Left ventricle myocardium inferior (tissue), 1 donor: Measurements from ENCODE around the gene AVEN. TPM values are rescaled to one million over a fixed set of nuclear protein-coding genes. Genes with fewer than 3 reads are reported as not detected.

ENCODE experiments used
- DNase-seq: peaks from one replicate; pipeline ENCODE4 v3.0.0-alpha.2; 2020
- H3K27ac ChIP-seq: fragments of 200-600 bp; replicated peaks from 2 replicates; pipeline ENCODE4 v1.8.0; 2021
- H3K27me3 ChIP-seq: fragments of 200-600 bp; 2 replicates; pipeline ENCODE4 v1.8.0; 2021; ENCODE audit warnings: low read depth
- H3K36me3 ChIP-seq: fragments of 200-600 bp; 2 replicates; pipeline ENCODE4 v1.8.0; 2021
- H3K4me1 ChIP-seq: fragments of 200-600 bp; 2 replicates; pipeline ENCODE4 v1.8.0; 2021
- H3K4me3 ChIP-seq: fragments of 200-600 bp; 2 replicates; pipeline ENCODE4 v1.8.0; 2021; ENCODE audit warnings: mild to moderate bottlenecking, moderate library complexity
- H3K9me3 ChIP-seq: fragments of 200-600 bp; replicated peaks from 2 replicates; pipeline ENCODE4 v1.8.0; 2021
- intact Hi-C: fragments of 100-400 bp; cut with micrococcal nuclease; formaldehyde crosslinking; loops from one replicate; pipeline ENCODE4 v1.11.0; 2022
- total RNA-seq: library from RNA; stranded (reverse); fragmentation: NEBNext Ultra II Directional; extraction: Animal tissue kit (Norgen Biotek cat#: 25700); gene quantifications from one replicate; pipeline ENCODE4 v1.2.1, GENCODE V29; 2021
- TF ChIP-seq, protein P1 (sequence below): fragments of 200-600 bp; IDR thresholded peaks from 2 replicates; pipeline ENCODE4 v1.8.0; 2021; ENCODE audit warnings: antibody characterized with exemption, mild to moderate bottlenecking, borderline replicate concordance
- donor health status: DM: no; HTN: yes; CAD: no; lungs with severe emphysema.

The AVEN gene
- total RNA-seq, 1 donor from 2014 or later = 25.3 TPM

DNA sequence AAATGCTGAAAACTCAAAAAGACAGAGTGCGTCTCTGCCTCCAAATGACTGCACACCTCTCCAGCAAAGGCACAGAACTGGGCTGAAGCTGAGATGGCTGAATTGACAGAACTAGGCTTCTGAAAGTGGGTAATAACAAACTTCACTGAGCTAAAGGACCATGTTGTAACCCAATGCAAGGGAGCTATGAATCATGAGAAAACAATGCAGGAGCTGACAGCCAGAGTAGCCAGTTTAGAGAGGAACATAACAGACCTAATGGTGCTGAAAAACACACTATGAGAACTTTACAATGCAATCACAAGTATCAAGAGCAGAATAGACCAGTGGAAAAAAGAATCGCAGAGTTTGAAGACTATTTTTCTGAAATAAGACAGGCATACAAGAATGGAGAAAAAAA lies 10.1 kb upstream of the AVEN start:
- H3K27me3 ChIP-seq = peaks cover 4% of the 10 kb centered on the region
- no peak for DNase-seq
- H3K36me3 ChIP-seq = no peaks in the 10 kb centered on the region
- H3K4me1 ChIP-seq = no peaks in the 10 kb centered on the region
- TF ChIP-seq, protein P1, sequence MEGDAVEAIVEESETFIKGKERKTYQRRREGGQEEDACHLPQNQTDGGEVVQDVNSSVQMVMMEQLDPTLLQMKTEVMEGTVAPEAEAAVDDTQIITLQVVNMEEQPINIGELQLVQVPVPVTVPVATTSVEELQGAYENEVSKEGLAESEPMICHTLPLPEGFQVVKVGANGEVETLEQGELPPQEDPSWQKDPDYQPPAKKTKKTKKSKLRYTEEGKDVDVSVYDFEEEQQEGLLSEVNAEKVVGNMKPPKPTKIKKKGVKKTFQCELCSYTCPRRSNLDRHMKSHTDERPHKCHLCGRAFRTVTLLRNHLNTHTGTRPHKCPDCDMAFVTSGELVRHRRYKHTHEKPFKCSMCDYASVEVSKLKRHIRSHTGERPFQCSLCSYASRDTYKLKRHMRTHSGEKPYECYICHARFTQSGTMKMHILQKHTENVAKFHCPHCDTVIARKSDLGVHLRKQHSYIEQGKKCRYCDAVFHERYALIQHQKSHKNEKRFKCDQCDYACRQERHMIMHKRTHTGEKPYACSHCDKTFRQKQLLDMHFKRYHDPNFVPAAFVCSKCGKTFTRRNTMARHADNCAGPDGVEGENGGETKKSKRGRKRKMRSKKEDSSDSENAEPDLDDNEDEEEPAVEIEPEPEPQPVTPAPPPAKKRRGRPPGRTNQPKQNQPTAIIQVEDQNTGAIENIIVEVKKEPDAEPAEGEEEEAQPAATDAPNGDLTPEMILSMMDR = no peak
- no peak overlapping the region for H3K27ac ChIP-seq
- intact Hi-C loops = no loop called here
- no peak overlapping the region for H3K4me3 ChIP-seq
- H3K9me3 ChIP-seq = peaks cover 32% of the 10 kb centered on the region

DNA sequence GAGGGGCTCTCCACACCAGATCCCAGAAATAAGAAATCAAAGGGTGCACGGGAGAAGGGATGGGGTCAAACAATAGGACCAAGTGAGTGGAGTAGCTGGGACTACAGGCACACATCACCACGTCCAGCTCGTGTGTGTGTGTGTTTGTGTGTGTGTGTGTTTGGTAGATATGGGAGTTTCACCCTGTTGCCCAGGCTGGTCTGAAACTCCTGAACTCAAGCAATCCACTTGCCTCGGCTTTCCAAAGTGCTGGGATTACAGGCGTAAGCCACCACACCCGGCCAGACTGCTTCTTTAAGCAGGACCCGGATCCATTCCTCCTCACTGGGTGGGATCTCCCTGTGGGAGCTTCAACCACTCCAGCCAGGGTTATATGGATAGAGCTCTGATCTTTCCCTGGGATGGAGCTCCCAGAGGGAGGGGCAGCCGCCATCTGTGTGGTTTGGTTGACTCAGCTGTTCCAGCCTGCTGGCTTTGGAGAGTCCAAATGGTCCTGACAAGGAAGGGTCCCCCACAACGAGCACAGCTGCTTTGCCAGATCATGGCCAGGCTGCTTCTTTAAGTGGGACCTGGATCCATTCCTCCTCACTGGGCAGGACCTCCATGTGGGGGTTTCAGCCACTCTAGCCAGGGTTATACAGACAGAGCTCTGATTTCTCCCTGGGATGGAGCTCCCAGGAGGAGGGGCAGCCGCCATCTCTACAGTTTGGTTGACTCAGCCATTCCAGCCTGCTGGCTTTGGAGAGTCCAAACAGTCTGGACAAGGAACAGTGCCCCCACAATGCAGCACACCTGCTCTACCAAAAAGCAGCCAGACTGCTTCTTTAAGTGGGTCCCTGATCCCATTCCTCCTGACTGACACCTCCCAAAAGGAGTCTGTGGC lies 9.1 kb upstream of the AVEN start:
- no peak for DNase-seq
- no peaks in the 10 kb centered on the region for H3K36me3 ChIP-seq
- no peak overlapping the region for H3K4me3 ChIP-seq
- intact Hi-C loops = no loop called here
- no peaks in the 10 kb centered on the region for H3K4me1 ChIP-seq
- peaks cover 4% of the 10 kb centered on the region for H3K27me3 ChIP-seq
- no peak overlapping the region for H3K27ac ChIP-seq
- TF ChIP-seq, protein P1 = no peak
- H3K9me3 ChIP-seq = peaks cover 32% of the 10 kb centered on the region

DNA sequence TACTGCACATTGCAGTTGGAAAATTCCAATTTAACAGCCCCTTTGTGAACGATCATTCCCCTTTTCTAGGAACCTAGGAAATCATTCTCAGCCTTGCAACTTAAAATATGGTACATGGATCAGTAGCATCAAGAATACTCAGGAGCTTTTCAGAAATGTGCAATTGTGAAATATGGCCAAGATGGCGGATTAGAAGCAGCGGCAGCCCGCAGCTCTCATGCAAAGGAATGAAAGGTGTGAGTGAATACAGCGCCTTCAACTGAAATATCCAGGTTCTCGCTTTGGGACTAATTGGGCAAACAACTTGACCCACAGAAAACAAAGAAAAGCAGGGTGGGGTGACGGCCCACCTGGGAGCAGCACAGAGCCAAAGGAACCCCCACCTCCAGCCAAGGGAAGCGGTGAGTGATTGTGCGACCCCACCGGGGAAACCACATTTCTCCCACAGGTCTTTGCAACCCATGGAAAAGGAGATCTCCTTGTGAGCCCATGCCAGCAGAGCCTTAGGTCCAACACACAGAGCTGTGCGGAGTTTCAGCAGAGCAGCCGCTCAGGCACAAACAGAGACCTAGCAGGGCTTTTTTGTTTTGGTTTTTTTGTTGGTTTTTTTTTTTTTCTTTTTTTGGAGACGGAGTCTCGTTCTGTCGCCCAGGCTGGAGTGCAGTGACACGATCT lies 7.6 kb upstream of the AVEN start:
- H3K9me3 ChIP-seq = peaks cover 28% of the 10 kb centered on the region
- H3K36me3 ChIP-seq = no peaks in the 10 kb centered on the region
- no peak for DNase-seq
- no peaks in the 10 kb centered on the region for H3K4me1 ChIP-seq
- TF ChIP-seq, protein P1 = no peak
- H3K4me3 ChIP-seq = no peak overlapping the region
- intact Hi-C loops = no loop called here
- peaks cover 4% of the 10 kb centered on the region for H3K27me3 ChIP-seq
- no peak overlapping the region for H3K27ac ChIP-seq

DNA sequence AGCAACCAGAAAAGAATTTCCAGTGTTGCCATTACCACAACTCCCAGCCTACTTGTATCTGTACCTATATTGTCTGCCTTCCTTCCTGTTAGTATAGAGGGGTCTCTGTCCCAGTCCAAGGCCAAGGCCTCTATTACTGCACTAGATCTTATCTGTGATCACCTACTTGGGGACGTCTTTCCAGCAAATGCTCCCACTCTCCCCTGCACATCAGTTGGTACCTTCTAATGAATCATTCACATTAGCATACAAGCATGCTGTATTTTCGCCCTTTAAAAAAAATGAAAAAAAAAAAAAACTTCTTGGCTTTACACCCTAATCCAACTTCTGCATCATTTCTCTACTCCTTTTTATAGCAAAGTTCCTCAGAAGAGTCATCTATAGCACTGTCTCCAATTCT lies 4.8 kb upstream of the AVEN start:
- TF ChIP-seq, protein P1 = no peak
- intact Hi-C loops = no loop called here

DNA sequence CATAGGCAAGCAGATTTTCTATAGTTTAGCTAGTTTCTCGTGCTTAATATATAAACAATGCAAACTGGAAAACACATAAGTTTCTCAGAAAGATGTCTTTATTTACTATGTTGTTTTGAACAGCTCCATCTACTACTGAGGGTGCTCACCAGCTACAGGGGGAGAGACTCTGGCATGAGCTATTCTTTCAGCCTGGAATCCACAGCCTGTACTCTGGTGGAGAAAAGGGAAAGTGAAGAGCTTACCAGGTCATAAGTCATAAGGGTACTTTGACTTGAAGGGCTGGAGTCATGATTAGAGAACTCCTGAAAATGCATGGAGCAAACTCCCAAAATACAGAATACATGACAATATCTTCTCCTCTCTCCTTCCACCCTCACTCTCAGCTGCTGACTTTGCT lies 4.4 kb upstream of the AVEN start:
- TF ChIP-seq, protein P1 = no peak
- Histone ChIP-seq H3K4me3 (no peak overlapping the region), H3K9me3 (no peaks in the 10 kb centered on the region), H3K27ac (no peak overlapping the region), H3K4me1 (peaks cover 16% of the 10 kb centered on the region), H3K27me3 (peaks cover 4% of the 10 kb centered on the region), H3K36me3 (no peaks in the 10 kb centered on the region)
- DNase-seq = no peak
- intact Hi-C loops = no loop called here

More for the DNA sequence above, 4.8 kb upstream of the AVEN start:
- H3K9me3 ChIP-seq = peaks cover under 1% of the 10 kb centered on the region
- peaks cover 16% of the 10 kb centered on the region for H3K4me1 ChIP-seq
- no peak overlapping the region for H3K4me3 ChIP-seq
- no peak for DNase-seq
- no peaks in the 10 kb centered on the region for H3K36me3 ChIP-seq
- H3K27me3 ChIP-seq = peaks cover 4% of the 10 kb centered on the region
- no peak overlapping the region for H3K27ac ChIP-seq
